HAP-1 (cell line): ENCODE measurements around the gene FEV.

Experiments
- DNase-seq, 2 experiments: peaks; one replicate each; pipeline ENCODE4 v3.0.0-alpha.2; 2016 to 2020; ENCODE audit warnings: low spot score in 2 of 2
- H3K27me3 ChIP-seq: fragments of 250-450 bp; sonication (Bioruptor Pico); 2 replicates; pipeline ENCODE4 v1.5.1; 2020; ENCODE audit warnings: low read depth, mild to moderate bottlenecking, moderate library complexity
- H3K36me3 ChIP-seq: fragments of 250-450 bp; sonication (Bioruptor Pico); replicated peaks from 2 replicates; pipeline ENCODE4 v1.5.1; 2020; ENCODE audit warnings: mild to moderate bottlenecking
- H3K4me1 ChIP-seq: fragments of 250-450 bp; sonication (Bioruptor Pico); 2 replicates; pipeline ENCODE4 v1.5.1; 2020; ENCODE audit warnings: mild to moderate bottlenecking
- H3K4me3 ChIP-seq: fragments of 250-450 bp; sonication (Bioruptor Pico); 2 replicates; pipeline ENCODE4 v1.5.1; 2020; ENCODE audit warnings: mild to moderate bottlenecking, moderate library complexity
- H3K9me3 ChIP-seq: fragments of 250-450 bp; sonication (Bioruptor Pico); 2 replicates; pipeline ENCODE4 v1.5.1; 2020; ENCODE audit warnings: mild to moderate bottlenecking, moderate library complexity
- in situ Hi-C: fragments of 300-500 bp; cut with MboI; formaldehyde crosslinking; loops from 3 replicates; pipeline ENCODE4 v1.14.3; 2020; ENCODE audit warnings: low sequenced_read_pairs, inconsistent platforms, mixed read lengths

FEV gene

DNA sequence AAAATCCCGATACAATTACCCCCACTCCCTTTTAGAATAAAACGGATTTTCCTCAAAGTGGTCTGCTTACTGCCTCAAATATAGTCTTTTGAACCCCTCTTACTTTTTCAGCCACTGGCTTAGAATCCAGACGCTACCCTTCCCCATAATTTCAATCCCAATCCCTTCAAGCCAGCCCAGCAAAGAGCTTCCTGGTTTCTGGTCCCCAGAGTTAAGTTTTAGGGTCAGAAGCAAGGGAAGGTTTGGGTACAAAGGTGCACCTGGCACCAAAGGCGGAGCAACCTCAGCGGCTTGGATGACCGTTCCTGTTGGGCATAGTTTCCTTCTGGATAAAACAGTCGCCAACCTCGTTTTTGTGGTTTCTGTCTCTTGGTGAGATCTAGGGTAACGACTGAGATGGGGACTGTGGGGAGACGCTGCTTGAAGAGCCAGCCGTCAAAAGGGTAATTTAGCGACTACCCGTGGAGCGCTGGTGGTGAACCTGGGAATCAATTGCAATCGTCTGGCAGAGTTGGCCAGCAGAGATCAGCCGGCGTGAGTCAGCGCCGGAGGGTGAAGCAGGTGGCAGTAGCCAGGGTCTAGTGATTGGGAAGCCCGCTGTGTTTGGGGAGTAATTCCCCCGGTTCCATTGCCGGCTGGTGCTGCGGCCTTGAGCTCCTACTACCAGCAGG, 1.6 kb downstream of the FEV start:
- Histone ChIP-seq H3K4me1 (no peaks in the 10 kb centered on the region), H3K27me3 (peaks cover 75% of the 10 kb centered on the region), H3K4me3 (no peak overlapping the region), H3K9me3 (no peaks in the 10 kb centered on the region), H3K36me3 (no peaks in the 10 kb centered on the region)
- DNase-seq = no peak
- in situ Hi-C loops = no loop called here

DNA sequence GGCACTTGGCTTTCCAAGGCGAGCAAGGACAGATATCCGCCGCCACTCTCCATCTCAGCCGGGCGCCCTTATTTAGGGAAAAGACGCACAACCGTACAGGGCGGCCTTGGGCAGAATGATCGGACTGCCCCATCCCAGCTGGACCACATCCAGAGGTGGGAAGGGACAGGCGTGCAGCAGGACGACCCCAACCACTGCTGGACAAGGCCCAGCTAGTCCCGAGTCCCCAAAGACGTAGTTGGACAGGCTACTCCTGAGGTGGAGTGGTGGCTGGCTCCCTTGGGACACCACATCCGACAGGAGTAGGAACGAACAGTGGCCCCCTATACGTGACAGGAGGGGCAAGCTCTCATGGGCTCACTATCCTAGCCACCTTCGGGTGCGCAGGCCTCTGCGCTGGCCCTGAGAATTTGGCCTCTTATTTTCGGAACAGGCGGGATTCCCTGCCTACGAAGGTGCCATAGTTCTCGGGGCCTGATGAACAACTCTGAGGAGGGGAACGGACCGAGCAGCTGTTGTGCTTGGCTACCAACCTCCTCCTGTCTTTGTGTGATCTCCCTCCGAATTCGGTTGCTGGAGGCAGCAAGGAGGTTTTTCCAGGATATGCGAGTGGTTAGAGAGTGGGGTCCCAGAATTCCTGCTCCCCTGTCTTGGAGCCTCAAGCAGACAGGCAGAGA, 2.3 kb downstream of the FEV start:
- peaks cover 68% of the 10 kb centered on the region for H3K27me3 ChIP-seq
- DNase-seq = no peak
- no peaks in the 10 kb centered on the region for H3K9me3 ChIP-seq
- H3K4me3 ChIP-seq = no peak overlapping the region
- no peaks in the 10 kb centered on the region for H3K4me1 ChIP-seq
- in situ Hi-C loops = no loop called here
- no peaks in the 10 kb centered on the region for H3K36me3 ChIP-seq

DNA sequence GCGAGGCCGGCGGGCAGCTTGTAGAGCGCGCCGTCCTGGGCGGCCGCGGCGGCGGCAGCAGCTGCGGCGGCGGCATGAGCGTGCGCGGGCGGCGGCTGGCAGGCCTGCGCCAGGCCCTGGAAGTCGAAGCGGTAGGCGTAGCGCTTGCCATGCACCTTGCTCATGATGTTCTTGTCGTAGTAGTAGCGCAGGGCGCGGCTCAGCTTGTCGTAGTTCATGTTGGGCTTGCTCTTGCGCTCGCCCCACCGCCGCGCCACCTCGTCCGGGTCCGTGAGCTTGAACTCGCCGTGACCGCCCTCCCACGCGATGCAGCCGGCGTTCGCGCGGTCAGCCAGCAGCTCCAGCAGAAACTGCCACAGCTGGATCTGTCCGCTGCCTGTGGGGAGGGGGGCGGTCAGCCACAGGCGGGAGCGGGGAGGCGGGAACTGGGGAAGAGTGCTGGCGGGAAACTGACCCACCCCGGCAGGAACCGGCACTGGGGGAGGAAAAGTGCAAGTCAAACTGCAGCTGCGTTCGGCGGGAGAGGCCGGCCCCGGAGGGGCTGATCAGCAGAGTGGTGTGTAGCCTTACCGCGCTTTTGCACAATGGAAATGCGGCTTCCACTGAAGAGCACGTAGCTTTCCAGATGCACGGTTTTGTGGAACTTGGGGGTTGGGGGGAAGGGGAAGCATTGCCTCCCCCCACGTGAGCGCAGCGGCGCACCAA, 3.0 kb downstream of the FEV start:
- Histone ChIP-seq H3K4me3 (no peak overlapping the region), H3K9me3 (no peaks in the 10 kb centered on the region), H3K27me3 (peaks cover 62% of the 10 kb centered on the region), H3K36me3 (no peaks in the 10 kb centered on the region), H3K4me1 (no peaks in the 10 kb centered on the region)
- DNase-seq = no peak
- in situ Hi-C loops = no loop called here

DNA sequence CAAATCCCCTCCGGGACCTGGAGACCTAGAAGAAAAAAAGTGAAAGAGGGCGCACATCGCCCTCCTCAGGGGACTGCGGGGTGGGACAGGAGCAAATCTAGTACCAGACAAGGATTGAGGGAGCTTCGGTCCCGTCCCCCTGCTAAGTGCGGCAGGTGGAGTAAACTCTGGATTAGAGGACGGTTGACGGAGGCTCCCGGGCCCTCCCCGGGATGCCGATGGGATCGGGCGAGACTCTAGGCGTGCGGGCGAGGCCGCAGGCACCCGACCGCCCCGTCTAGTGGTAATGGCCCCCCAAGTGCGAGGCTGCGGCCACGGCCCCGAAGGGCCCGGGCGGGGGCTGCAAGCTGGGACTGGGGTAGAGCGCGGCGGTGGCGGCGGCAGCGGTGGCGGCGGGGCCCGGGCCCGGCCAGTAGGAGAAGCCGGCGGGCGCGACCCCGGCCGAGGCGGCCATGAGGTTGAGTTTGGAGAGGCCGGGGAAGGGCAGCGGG, 3.5 kb downstream of the FEV start:
- Histone ChIP-seq H3K4me1 (no peaks in the 10 kb centered on the region), H3K27me3 (peaks cover 56% of the 10 kb centered on the region), H3K4me3 (no peak overlapping the region), H3K36me3 (no peaks in the 10 kb centered on the region), H3K9me3 (no peaks in the 10 kb centered on the region)
- DNase-seq = no peak
- in situ Hi-C loops = no loop called here

DNA sequence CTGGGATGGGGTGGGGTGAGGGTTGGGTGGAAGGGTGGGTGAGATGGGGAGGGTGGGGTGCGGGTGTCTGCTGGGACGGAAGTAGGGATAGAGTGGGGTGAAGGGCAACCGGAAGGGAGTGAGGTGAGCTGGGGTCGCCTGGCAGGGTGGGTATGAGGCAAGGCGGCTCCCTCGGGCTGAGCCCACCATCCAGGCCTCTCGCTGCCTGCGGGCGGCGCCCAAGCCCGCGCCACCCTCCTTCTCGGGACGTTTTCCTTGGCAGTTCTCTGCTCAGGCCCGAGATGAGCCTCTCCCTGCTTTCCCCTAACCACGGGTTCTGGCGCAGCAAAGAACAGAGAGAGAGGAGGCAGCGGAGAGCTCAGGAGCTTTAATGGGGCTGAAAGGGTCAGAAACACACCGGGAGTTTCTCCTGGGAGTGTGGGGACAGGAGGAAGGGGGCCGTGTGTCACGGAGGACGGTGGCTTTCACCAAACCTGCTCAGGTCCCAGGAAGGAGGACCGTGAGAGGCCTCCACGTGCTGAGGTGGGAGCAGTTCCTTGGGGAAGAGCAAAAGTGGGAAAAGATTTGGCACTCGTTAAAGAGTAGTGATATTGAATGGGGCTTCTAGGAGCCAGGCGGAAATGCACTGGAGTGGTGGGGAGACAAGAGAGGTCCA, 4.1 kb downstream of the FEV start:
- H3K27me3 ChIP-seq = peaks cover 50% of the 10 kb centered on the region
- no peak overlapping the region for H3K4me3 ChIP-seq
- H3K9me3 ChIP-seq = no peaks in the 10 kb centered on the region
- in situ Hi-C loops = no loop called here
- no peaks in the 10 kb centered on the region for H3K36me3 ChIP-seq
- H3K4me1 ChIP-seq = no peaks in the 10 kb centered on the region
- no peak for DNase-seq

DNA sequence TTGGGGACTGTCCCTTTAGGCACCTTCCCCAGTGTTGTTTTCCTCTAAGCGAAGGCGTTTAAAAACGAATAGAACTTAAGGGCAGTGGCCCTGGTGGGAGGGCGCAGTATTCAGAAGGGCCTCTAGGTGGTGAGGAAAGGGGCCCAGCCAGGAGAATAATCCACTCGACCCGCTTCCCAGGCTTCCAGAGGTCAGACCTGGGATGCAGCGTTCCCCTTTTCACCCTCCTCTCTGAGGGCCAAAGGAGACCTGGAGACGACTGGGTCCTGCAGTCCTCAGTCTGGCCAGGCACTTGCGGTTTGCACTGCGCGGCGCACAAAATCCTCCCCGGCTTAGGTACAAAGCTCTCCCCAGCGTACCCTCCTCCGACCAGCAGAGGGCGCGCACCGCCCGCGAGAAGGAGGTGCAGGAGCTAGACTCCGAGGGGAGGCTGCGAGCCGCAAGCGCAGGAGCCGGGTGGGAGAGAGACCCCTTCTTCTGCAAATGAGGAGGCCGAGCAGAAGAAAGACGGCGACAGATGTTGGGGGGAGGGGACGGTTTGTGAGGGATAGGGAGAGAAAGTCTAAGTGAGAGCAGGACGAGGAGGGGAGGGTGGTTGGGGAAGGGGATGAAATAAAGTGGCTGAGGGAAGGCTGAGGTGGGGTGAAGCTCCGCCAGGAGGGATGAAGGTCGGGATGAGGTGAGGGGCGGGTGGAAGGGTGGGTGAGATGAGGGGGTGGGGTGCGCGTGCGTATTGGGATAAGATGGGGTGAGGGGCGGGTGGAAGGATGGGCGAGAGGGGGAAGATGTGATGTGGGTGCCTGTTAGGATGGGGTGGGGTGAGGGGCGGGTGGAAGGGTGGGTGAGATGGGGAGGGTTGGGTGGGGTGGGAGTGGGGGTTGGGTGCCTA, 4.9 kb downstream of the FEV start:
- Histone ChIP-seq H3K4me1 (no peaks in the 10 kb centered on the region), H3K27me3 (peaks cover 43% of the 10 kb centered on the region), H3K36me3 (no peaks in the 10 kb centered on the region), H3K4me3 (peak overlapping the region; percentile 16), H3K9me3 (no peaks in the 10 kb centered on the region)
- in situ Hi-C loops = no loop called here
- peak; percentile 74 to 91 for DNase-seq

DNA sequence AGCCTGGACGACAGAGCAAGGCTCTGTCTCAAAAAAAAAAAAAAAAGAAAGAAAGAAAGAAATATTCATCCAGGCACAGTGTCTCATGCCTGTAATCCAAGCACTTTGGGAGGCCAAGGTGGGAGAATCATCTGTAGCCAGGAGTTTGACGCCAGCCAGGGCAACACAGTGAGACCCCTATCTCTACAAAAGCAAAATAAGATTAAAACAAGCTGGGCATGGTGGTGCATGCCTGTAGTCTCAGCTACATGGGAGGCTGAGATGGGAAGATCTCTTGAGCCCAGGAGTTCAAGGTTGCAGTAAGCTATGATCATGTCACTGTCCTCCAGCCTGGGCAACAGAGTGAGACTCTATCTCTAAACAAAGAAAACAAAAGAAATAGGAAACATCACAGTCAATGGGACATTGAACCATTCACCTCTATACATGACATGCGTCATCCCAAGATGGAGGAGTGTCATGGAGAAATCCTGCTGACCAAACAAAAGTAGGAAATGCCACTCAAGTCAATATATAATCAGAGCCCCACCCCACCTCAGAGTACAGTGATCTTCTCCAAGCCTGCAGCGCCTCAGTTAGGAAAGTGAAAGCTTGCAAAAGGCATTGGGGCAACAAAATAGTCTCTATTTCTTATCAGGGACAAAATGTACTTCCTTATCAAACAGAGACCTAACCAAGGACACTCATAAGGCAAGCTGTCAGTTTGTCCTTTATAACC, 9.8 kb downstream of the FEV start:
- Histone ChIP-seq H3K4me3 (no peak overlapping the region), H3K4me1 (no peaks in the 10 kb centered on the region), H3K36me3 (no peaks in the 10 kb centered on the region), H3K9me3 (no peaks in the 10 kb centered on the region), H3K27me3 (peaks cover 12% of the 10 kb centered on the region; the same call in 1 of the 2 replicates)
- in situ Hi-C loops = no loop called here
- DNase-seq = no peak

DNA sequence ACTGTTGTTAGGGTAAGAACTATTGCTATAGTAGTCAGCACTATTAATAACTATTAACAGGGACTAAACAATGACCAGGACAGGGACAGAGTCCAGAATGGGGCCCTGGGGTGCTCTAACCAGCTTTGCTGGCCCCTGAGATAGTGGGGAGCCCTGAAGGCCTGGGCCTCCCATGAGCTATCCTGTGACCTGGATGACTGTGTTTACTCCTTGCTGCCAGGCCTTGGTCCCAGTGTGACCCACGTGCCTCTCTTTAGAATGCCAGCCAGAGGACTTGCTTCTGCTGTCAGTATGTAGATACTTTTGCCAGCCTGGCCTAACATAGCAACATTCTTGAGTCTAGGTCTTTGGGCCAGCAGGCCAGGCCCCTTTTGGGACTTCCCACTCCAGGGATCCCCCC, 14.1 kb downstream of the FEV start:
- H3K4me3 ChIP-seq = no peak overlapping the region
- H3K36me3 ChIP-seq = no peaks in the 10 kb centered on the region
- in situ Hi-C loops = no loop called here
- peaks cover 17% of the 10 kb centered on the region for H3K27me3 ChIP-seq
- DNase-seq = no peak
- H3K9me3 ChIP-seq = no peaks in the 10 kb centered on the region
- no peaks in the 10 kb centered on the region for H3K4me1 ChIP-seq

DNA sequence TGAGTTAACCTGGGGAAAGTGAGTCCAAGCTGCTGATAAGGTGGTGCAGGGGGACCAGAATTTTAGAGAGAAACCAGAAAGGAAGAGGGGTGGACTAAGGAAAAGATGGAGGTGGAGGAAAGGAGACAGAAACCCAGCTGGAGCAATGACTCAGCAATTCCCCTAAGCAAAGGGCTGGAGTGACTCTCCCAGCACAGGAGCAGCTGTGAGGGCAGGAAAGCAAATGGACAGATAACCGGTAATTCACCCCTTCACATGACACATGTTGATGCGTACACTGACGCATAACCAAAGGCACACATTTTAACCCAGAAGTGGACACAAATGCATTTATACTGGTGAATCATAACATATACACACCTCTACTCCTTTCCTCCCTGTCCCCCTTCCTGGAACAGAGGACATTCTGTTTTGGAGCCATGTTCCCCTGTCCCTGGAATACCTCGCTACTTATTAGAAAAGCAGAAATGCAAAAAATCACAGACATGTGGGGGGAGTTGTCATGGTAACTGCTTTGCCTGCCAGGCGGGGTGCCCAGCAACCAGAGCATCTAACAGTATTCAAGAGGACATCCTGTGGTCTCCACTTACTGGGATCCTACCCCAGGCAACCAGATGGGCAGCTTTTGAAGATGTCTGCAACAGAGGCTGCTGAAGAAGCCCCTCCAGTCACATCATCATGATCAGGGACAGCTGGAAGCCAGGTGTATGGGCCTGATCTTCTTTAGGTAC, 20.8 kb downstream of the FEV start:
- Histone ChIP-seq H3K4me1 (peaks cover 9% of the 10 kb centered on the region), H3K4me3 (no peak overlapping the region), H3K9me3 (no peaks in the 10 kb centered on the region), H3K36me3 (no peaks in the 10 kb centered on the region), H3K27me3 (peaks cover 20% of the 10 kb centered on the region)
- in situ Hi-C loops = no loop called here
- DNase-seq = no peak

DNA sequence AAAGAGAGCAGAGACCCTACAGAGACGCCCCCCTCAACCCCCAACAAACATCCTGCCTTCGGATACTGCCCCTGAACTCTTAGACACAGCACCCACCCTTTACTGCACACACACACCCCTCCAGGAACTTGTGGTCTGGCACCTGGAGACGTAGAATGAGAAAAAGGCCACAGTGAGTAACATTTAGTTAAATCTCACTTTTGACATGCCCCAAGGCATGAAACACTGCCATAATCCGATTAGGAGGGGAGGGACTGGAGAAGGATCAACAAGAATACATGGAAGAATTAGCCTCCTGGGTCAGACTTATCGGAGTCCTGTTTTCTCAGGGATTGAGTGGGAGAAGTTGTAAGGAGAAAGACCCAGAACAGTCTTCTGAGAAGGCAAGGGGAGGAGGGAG, 21.4 kb downstream of the FEV start:
- peaks cover 20% of the 10 kb centered on the region for H3K27me3 ChIP-seq
- H3K4me1 ChIP-seq = peaks cover 9% of the 10 kb centered on the region
- no peaks in the 10 kb centered on the region for H3K36me3 ChIP-seq
- H3K4me3 ChIP-seq = no peak overlapping the region
- in situ Hi-C loops = no loop called here
- peak; percentile 41 to 53 for DNase-seq
- no peaks in the 10 kb centered on the region for H3K9me3 ChIP-seq

DNA sequence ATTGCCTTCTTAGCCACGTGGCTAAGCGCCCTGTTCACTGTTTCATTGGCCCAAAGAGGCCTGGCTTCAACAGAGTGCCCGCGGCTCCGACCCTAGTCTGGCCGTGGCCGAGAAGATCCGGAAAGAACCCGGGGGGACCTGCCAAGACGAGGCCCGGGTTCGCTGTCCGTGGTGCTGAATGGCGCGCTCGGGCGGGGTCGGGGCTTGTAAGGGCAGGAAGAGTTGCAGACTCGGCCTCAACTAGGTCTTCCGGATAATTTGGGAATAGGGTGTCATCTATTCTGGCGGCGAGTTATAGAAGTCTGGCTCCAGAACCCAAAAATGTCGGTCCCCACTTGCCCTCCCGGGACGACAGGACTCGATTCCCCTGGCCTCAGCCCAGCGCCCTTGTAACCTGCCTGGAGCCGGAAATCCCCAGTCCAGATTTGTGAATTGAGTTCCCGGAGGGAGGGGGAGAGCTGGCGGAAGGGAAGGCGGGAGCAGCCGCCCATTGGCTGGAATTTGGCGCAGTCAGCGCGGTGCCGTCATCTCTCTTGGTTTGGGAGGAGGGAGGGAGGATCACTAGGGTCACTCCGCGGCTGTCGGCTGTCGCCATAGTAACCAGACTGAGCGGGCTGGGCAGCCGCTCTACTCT, 22.0 kb downstream of the FEV start:
- peaks cover 9% of the 10 kb centered on the region for H3K4me1 ChIP-seq
- H3K27me3 ChIP-seq = peaks cover 19% of the 10 kb centered on the region
- H3K36me3 ChIP-seq = no peaks in the 10 kb centered on the region
- DNase-seq = peak; percentile 88 to 93
- in situ Hi-C loops = no loop called here
- H3K4me3 ChIP-seq = peak overlapping the region; percentile 31
- H3K9me3 ChIP-seq = no peaks in the 10 kb centered on the region
